NCI-H1694 treated with DMSO at 0.1 percent for 48 hours (cell line): ENCODE data around the gene SYDE1.
"Not testable (repeated sequence)": the region's sequence is repeated elsewhere in the genome, so short reads cannot be mapped to it uniquely, and the experiment has no call there.

Experiments
- DNase-seq: peaks from one replicate; lab custom pipeline; 2025; lab: John Stamatoyannopoulos, UW

Gene SYDE1

GRCh38 chr19:15107061-15108010, at the start of gene SYDE1:
Gene SYDE1, plus strand, starts transcription at chr19:15107401. Its CDS starts 33 bp downstream, at chr19:15107434.
- DNase-seq = no peak

- DNase-seq = no peak
These were observed 45.2 kb upstream of the SYDE1 start for GRCh38 chr19:15062036-15062435.

- DNase-seq = not testable (repeated sequence)
These were observed 36.8 kb upstream of the SYDE1 start for GRCh38 chr19:15070386-15070785.

GRCh38 chr19:15072930-15073647, 34.1 kb upstream of the SYDE1 start:
- DNase-seq = no peak

GRCh38 chr19:15074371-15074770, 32.8 kb upstream of the SYDE1 start:
- DNase-seq = no peak

GRCh38 chr19:15075806-15076205, 31.4 kb upstream of the SYDE1 start:
- no peak for DNase-seq

GRCh38 chr19:15080002-15080401, 27.2 kb upstream of the SYDE1 start:
- DNase-seq = not testable (repeated sequence)

- DNase-seq = no peak
These were observed 25.3 kb upstream of the SYDE1 start, which contains the start of gene OR1I1 for GRCh38 chr19:15081911-15082310. Gene OR1I1, plus strand, starts transcription at chr19:15082211. Its CDS starts 4,855 bp downstream, at chr19:15087066.

- no peak for DNase-seq
These were observed 20.0 kb upstream of the SYDE1 start for GRCh38 chr19:15087182-15087581.

- peak; percentile 56 for DNase-seq
These were observed 15.1 kb upstream of the SYDE1 start for GRCh38 chr19:15091918-15092753.

- DNase-seq = no peak
These were observed 14.2 kb upstream of the SYDE1 start for GRCh38 chr19:15093001-15093400.

- no peak for DNase-seq
These were observed 11.0 kb upstream of the SYDE1 start for GRCh38 chr19:15096223-15096622.

- DNase-seq = not testable (repeated sequence)
These were observed 9.2 kb upstream of the SYDE1 start for GRCh38 chr19:15097980-15098379.

GRCh38 chr19:15098460-15098859, 8.7 kb upstream of the SYDE1 start:
- DNase-seq = no peak

- no peak for DNase-seq
These were observed 8.1 kb upstream of the SYDE1 start for GRCh38 chr19:15099017-15099582.

- peak; percentile 17 for DNase-seq
These were observed 5.6 kb upstream of the SYDE1 start for GRCh38 chr19:15101479-15102082.

GRCh38 chr19:15104003-15104402, 3.2 kb upstream of the SYDE1 start:
- DNase-seq = no peak

- no peak for DNase-seq
These were observed 2.8 kb upstream of the SYDE1 start for GRCh38 chr19:15104411-15104810.

- no peak for DNase-seq
These were observed 2.2 kb upstream of the SYDE1 start for GRCh38 chr19:15105044-15105443.

GRCh38 chr19:15108145-15108844, 1.1 kb downstream of the SYDE1 start:
- no peak for DNase-seq
